Activated CD8-positive, alpha-beta memory T cell treated with anti-CD3 and anti-CD28 coated beads, Interleukin-2, amount 10 ng/mL, durations not matched to agents 7 days and 5 days (primary cell): ENCODE data around the gene GSTM4. TPM values are rescaled to one million over a fixed set of nuclear protein-coding genes. Genes with fewer than 3 reads are reported as not detected.
"Not testable (repeated sequence)": the region's sequence is repeated elsewhere in the genome, so short reads cannot be mapped to it uniquely, and the experiment has no call there.

Experiments
- ATAC-seq: fragments of 150-1000 bp; cut with Tn5 transposase; one replicate; pipeline ENCODE4 v1.10.0; 2021; ENCODE audit warnings: moderate library complexity
- CTCF ChIA-PET: fragments of 350-600 bp; sonication (Branson Sonifier 250); formaldehyde crosslinking; loops from one replicate; lab custom pipeline; 2021; ENCODE audit warnings: antibody characterized with exemption; lab: Charles Lee
- DNase-seq: peaks from one replicate; pipeline ENCODE4 v3.0.0-alpha.2; 2020
- H3K27ac Mint-ChIP-seq: one replicate; pipeline ENCODE4 v1.8.0; 2021; ENCODE audit warnings: mild to moderate bottlenecking, mixed read lengths
- H3K27me3 Mint-ChIP-seq: one replicate; pipeline ENCODE4 v1.8.0; 2021; ENCODE audit warnings: mixed read lengths
- H3K36me3 Mint-ChIP-seq: one replicate; pipeline ENCODE4 v1.8.0; 2021; ENCODE audit warnings: mild to moderate bottlenecking, mixed read lengths
- H3K4me1 Mint-ChIP-seq: one replicate; pipeline ENCODE4 v1.8.0; 2021; ENCODE audit warnings: mixed read lengths
- H3K4me3 Mint-ChIP-seq: one replicate; pipeline ENCODE4 v1.8.0; 2021; ENCODE audit warnings: mild to moderate bottlenecking, moderate library complexity, mixed read lengths
- H3K9me3 Mint-ChIP-seq: one replicate; pipeline ENCODE4 v1.8.0; 2022; ENCODE audit warnings: low read depth, mixed read lengths
- total RNA-seq, 2 experiments: library from RNA; stranded (reverse); gene quantifications; one replicate each; pipeline ENCODE4 v1.2.3, GENCODE V29; 2021

Gene GSTM4
- total RNA-seq, 2 experiments from 2014 or later, result 5.7 to 6.7 TPM

- CTCF ChIA-PET, result no interaction called here
- no peaks in the 10 kb centered on the region for H3K36me3 Mint-ChIP-seq
- no peaks in the 10 kb centered on the region for H3K27me3 Mint-ChIP-seq
- ATAC-seq (no peak), DNase-seq (no peak)
- no peak overlapping the region for H3K4me3 Mint-ChIP-seq
- no peaks in the 10 kb centered on the region for H3K9me3 Mint-ChIP-seq
- H3K27ac Mint-ChIP-seq, result no peak overlapping the region
- no peaks in the 10 kb centered on the region for H3K4me1 Mint-ChIP-seq
These were observed 34.0 kb downstream of the GSTM4 start for GRCh38 chr1:109689844-109690405.

GRCh38 chr1:109691759-109692158 lies 35.9 kb downstream of the GSTM4 start:
- no peaks in the 10 kb centered on the region for H3K9me3 Mint-ChIP-seq
- no peaks in the 10 kb centered on the region for H3K4me1 Mint-ChIP-seq
- H3K36me3 Mint-ChIP-seq, result no peaks in the 10 kb centered on the region
- H3K4me3 Mint-ChIP-seq, result no peak overlapping the region
- no peak overlapping the region for H3K27ac Mint-ChIP-seq
- no peaks in the 10 kb centered on the region for H3K27me3 Mint-ChIP-seq
- CTCF ChIA-PET, result no interaction called here
- DNase-seq (no peak), ATAC-seq (no peak)

- ATAC-seq, CTCF ChIA-PET, DNase-seq, H3K27me3 Mint-ChIP-seq, H3K27ac Mint-ChIP-seq, H3K4me1 Mint-ChIP-seq, H3K4me3 Mint-ChIP-seq, H3K9me3 Mint-ChIP-seq, H3K36me3 Mint-ChIP-seq: not testable (repeated sequence)
These were observed 38.5 kb downstream of the GSTM4 start for GRCh38 chr1:109694400-109694799.

GRCh38 chr1:109695138-109695537 lies 39.2 kb downstream of the GSTM4 start:
- DNase-seq, H3K4me3 Mint-ChIP-seq, H3K4me1 Mint-ChIP-seq, H3K36me3 Mint-ChIP-seq, ATAC-seq, H3K27me3 Mint-ChIP-seq, H3K27ac Mint-ChIP-seq, H3K9me3 Mint-ChIP-seq, CTCF ChIA-PET: not testable (repeated sequence)

GRCh38 chr1:109697066-109697465 lies 41.2 kb downstream of the GSTM4 start:
- no peak for ATAC-seq
- no peaks in the 10 kb centered on the region for H3K4me1 Mint-ChIP-seq

GRCh38 chr1:109697861-109698260 lies 42.0 kb downstream of the GSTM4 start:
- H3K4me1 Mint-ChIP-seq, H3K27me3 Mint-ChIP-seq, CTCF ChIA-PET, ATAC-seq, DNase-seq, H3K27ac Mint-ChIP-seq, H3K36me3 Mint-ChIP-seq, H3K4me3 Mint-ChIP-seq, H3K9me3 Mint-ChIP-seq: not testable (repeated sequence)

More at GRCh38 chr1:109697066-109697465, 41.2 kb downstream of the GSTM4 start:
- no peak for DNase-seq
- no peak overlapping the region for H3K27ac Mint-ChIP-seq
- no peaks in the 10 kb centered on the region for H3K9me3 Mint-ChIP-seq
- no peaks in the 10 kb centered on the region for H3K27me3 Mint-ChIP-seq
- H3K4me3 Mint-ChIP-seq, result no peak overlapping the region
- CTCF ChIA-PET, result no interaction called here
- no peaks in the 10 kb centered on the region for H3K36me3 Mint-ChIP-seq

- not testable (repeated sequence) for H3K36me3 Mint-ChIP-seq
These were observed 47.0 kb downstream of the GSTM4 start for GRCh38 chr1:109702940-109703339.

GRCh38 chr1:109704173-109704572 lies 48.3 kb downstream of the GSTM4 start:
- Mint-ChIP-seq H3K27me3 (peaks cover 14% of the 10 kb centered on the region), H3K4me1 (no peaks in the 10 kb centered on the region), H3K9me3 (peaks cover 3% of the 10 kb centered on the region), H3K4me3 (no peak overlapping the region), H3K36me3 (no peaks in the 10 kb centered on the region), H3K27ac (no peak overlapping the region)
- no peak for DNase-seq
- CTCF ChIA-PET, result interaction anchor here (0.9 to 1.3 kb wide), 2 partner anchors 63 to 67 kb away, joined by 3 read pairs; no protein-coding TSS in a partner anchor
- ATAC-seq, result no peak

More at GRCh38 chr1:109702940-109703339, 47.0 kb downstream of the GSTM4 start:
- peaks cover 12% of the 10 kb centered on the region for H3K27me3 Mint-ChIP-seq
- H3K4me3 Mint-ChIP-seq, DNase-seq, H3K4me1 Mint-ChIP-seq, H3K9me3 Mint-ChIP-seq, ATAC-seq, H3K27ac Mint-ChIP-seq: not testable (repeated sequence)
- CTCF ChIA-PET, result interaction anchor here (1.3 kb wide), 1 partner anchor 66 kb away, joined by 3 read pairs; no protein-coding TSS in a partner anchor

- Mint-ChIP-seq H3K27me3 (peaks cover 14% of the 10 kb centered on the region), H3K9me3 (peaks cover 3% of the 10 kb centered on the region), H3K4me3 (no peak overlapping the region), H3K27ac (no peak overlapping the region), H3K36me3 (no peaks in the 10 kb centered on the region), H3K4me1 (no peaks in the 10 kb centered on the region)
- ATAC-seq, result no peak
- CTCF ChIA-PET, result no interaction called here
- DNase-seq, result no peak
These were observed 49.5 kb downstream of the GSTM4 start for GRCh38 chr1:109705411-109705810.

- H3K27me3 Mint-ChIP-seq, result peaks cover 15% of the 10 kb centered on the region
- DNase-seq, H3K36me3 Mint-ChIP-seq, H3K4me3 Mint-ChIP-seq, H3K27ac Mint-ChIP-seq, ATAC-seq, H3K4me1 Mint-ChIP-seq, H3K9me3 Mint-ChIP-seq: not testable (repeated sequence)
- CTCF ChIA-PET, result interaction anchor here (0.8 kb wide), 1 partner anchor 276 kb away, joined by 3 read pairs; the partner anchor contains the start of gene AHCYL1
These were observed 53.0 kb downstream of the GSTM4 start for GRCh38 chr1:109708949-109709348.

- not testable (repeated sequence) for H3K36me3 Mint-ChIP-seq, DNase-seq, H3K4me3 Mint-ChIP-seq, ATAC-seq, H3K27ac Mint-ChIP-seq, H3K9me3 Mint-ChIP-seq, H3K4me1 Mint-ChIP-seq
- H3K27me3 Mint-ChIP-seq, result peaks cover 19% of the 10 kb centered on the region
- CTCF ChIA-PET, result interaction anchor here (0.8 kb wide), 1 partner anchor 275 kb away, joined by 3 read pairs; the partner anchor contains the start of gene AHCYL1
These were observed 53.9 kb downstream of the GSTM4 start for GRCh38 chr1:109709822-109710221.

Other genes with a start within 250 kb of the GSTM4 start
- 100 to 1,000 TPM; 178 to 211 TPM for gene PSMA5, start 229.7 kb upstream of the GSTM4 start, total RNA-seq
- gene SYPL2, start 189.6 kb upstream of the GSTM4 start, total RNA-seq, result not detected
- 10 to 100 TPM; 10.4 to 11.1 TPM for gene ATXN7L2, start 172.2 kb upstream of the GSTM4 start, total RNA-seq
- gene CYB561D1, start 162.0 kb upstream of the GSTM4 start, total RNA-seq, result 10 to 100 TPM; 11.0 to 15.0 TPM
- gene AMIGO1, start 146.4 kb upstream of the GSTM4 start, total RNA-seq, result under 1 TPM; 0.20 to 0.26 TPM
- gene GPR61, start 116.2 kb upstream of the GSTM4 start, total RNA-seq, result under 1 TPM in 1 of 2 experiments, not detected in 1; 0.16 TPM
- 1 to 10 TPM; 7.5 to 8.3 TPM for gene GNAI3, start 107.5 kb upstream of the GSTM4 start, total RNA-seq
- gene GNAT2, start 36.5 kb upstream of the GSTM4 start, total RNA-seq, result not detected
- 100 to 1,000 TPM in 1 of 2 experiments, 10 to 100 TPM in 1; 90.4 to 113 TPM for gene AMPD2, start 36.3 kb upstream of the GSTM4 start, total RNA-seq
- 10 to 100 TPM in 1 of 2 experiments, 1 to 10 TPM in 1; 8.0 to 17.8 TPM for gene GSTM2, start 12.0 kb downstream of the GSTM4 start, total RNA-seq
- not detected for gene GSTM1, start 31.7 kb downstream of the GSTM4 start, total RNA-seq
- not detected for gene GSTM5, start 56.2 kb downstream of the GSTM4 start, total RNA-seq
- 1 to 10 TPM; 2.1 to 3.2 TPM for gene GSTM3, start 84.9 kb downstream of the GSTM4 start, total RNA-seq
- gene EPS8L3, start 107.8 kb downstream of the GSTM4 start, total RNA-seq, result not detected